DND-41 (cell line): ENCODE data around the gene KRTAP6-3.

ENCODE experiments used
- CTCF ChIP-seq: IDR thresholded peaks from 2 replicates; pipeline ENCODE4 v1.5.1; 2012; ENCODE audit warnings: borderline replicate concordance, low read length, moderate library complexity, mild to moderate bottlenecking; ENCODE audit not compliant: poor library complexity, severe bottlenecking; ENCODE audit errors: extremely low read depth
- EZH2 ChIP-seq: IDR thresholded peaks from 3 replicates; pipeline ENCODE4 v1.6.1; 2012; ENCODE audit warnings: borderline replicate concordance, low read depth, mild to moderate bottlenecking, moderate library complexity, low read length, inconsistent platforms; ENCODE audit not compliant: severe bottlenecking

DNA sequence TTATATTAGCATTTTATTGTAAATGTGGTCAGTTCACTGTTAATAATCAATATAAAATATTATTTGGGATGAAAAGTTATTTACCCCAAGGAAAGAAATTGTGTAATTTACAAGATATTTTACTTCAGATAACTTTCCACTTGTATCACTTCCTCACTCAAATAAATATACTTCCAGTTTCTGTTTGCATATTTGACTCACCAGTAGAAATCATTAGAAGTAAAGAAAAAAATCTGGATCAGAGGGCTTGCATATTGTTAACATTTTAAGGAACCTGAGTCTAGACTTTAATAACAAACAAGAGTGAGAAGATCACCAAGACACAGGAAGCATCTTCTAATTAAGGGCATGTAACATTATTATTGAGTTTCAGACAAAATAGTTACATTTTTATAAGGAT is 27.8 kb downstream of the KRTAP6-3 start:
- no peak for TF ChIP-seq CTCF
- TF ChIP-seq EZH2: no peak
